Fibroblast of lung (primary cell): Measurements from ENCODE around the gene LRRC36. TPM values are rescaled to one million over a fixed set of nuclear protein-coding genes. Genes with fewer than 3 reads are reported as not detected.

ENCODE experiments used
- DNase-seq, 2 donors: peaks; one replicate each; pipeline versions ENCODE4 v3.0.0 to v3.0.0-alpha.2; 2010; ENCODE audit warnings: low read depth in 2 of 2
- H2AFZ ChIP-seq: 2 replicates; pipeline ENCODE4 v1.5.1; 2012; ENCODE audit warnings: low read length, control low read depth, inconsistent platforms
- H3K27ac ChIP-seq: 2 replicates; pipeline ENCODE4 v1.5.1; 2011; ENCODE audit warnings: low read length, control low read depth; ENCODE audit not compliant: insufficient read depth
- H3K27me3 ChIP-seq: 2 replicates; pipeline ENCODE4 v1.5.1; 2011; ENCODE audit warnings: mild to moderate bottlenecking, low read length; ENCODE audit not compliant: control insufficient read depth, insufficient read depth
- H3K36me3 ChIP-seq: 2 replicates; pipeline ENCODE4 v1.5.1; 2011; ENCODE audit warnings: low read length; ENCODE audit not compliant: control insufficient read depth, insufficient read depth
- H3K4me1 ChIP-seq: 2 replicates; pipeline ENCODE4 v1.5.1; 2011; ENCODE audit warnings: low read length; ENCODE audit not compliant: control insufficient read depth, insufficient read depth; ENCODE audit errors: extremely low read depth
- H3K4me2 ChIP-seq: 2 replicates; pipeline ENCODE4 v1.5.1; 2011; ENCODE audit warnings: low read length, control low read depth; ENCODE audit not compliant: insufficient read depth; ENCODE audit errors: extremely low read depth
- H3K4me3 ChIP-seq, 4 experiments: fragments of 200-600 bp in 1 of 4; sonication (generic) in 1 of 4; replicated peaks in 1 of 4; 2 replicates each; pipeline ENCODE4 v1.5.1; 2011 to 2016; ENCODE audit warnings: low read length in 4 of 4, low read depth in 3 of 4, mild to moderate bottlenecking in 3 of 4, control low read depth in 2 of 4, inconsistent platforms in 1 of 4, mixed read lengths in 1 of 4; ENCODE audit not compliant: insufficient read depth in 1 of 4; ENCODE audit errors: control extremely low read depth in 1 of 4
- H3K79me2 ChIP-seq: 2 replicates; pipeline ENCODE4 v1.5.1; 2012; ENCODE audit warnings: mild to moderate bottlenecking, low read length, inconsistent platforms; ENCODE audit not compliant: control insufficient read depth, insufficient read depth
- H3K9ac ChIP-seq: 2 replicates; pipeline ENCODE4 v1.5.1; 2011; ENCODE audit warnings: mild to moderate bottlenecking, low read length, control low read depth; ENCODE audit not compliant: insufficient read depth
- H3K9me3 ChIP-seq: 2 replicates; pipeline ENCODE4 v1.5.1; 2012; ENCODE audit warnings: low read depth, low read length; ENCODE audit not compliant: control insufficient read depth, insufficient read depth
- H4K20me1 ChIP-seq: 2 replicates; pipeline ENCODE4 v1.5.1; 2011; ENCODE audit warnings: low read length; ENCODE audit not compliant: control insufficient read depth, insufficient read depth; ENCODE audit errors: extremely low read depth
- EZH2 ChIP-seq: IDR thresholded peaks from 2 replicates; pipeline ENCODE4 v1.5.1; 2012; ENCODE audit warnings: low read length, control low read depth, mild to moderate bottlenecking; ENCODE audit errors: missing control alignments
- polyA plus RNA-seq, 2 donors: library from polyadenylated mRNA; depleted of rRNA in 1 of 2; stranded (reverse) in 1 of 2; unstranded in 1 of 2; fragments of >200 nt; gene quantifications; 2 replicates each; pipeline ENCODE4 v1.2.1, GENCODE V29; 2011 to 2012; ENCODE audit warnings: missing spikeins in 1 of 2
- total RNA-seq: library from RNA; depleted of rRNA; stranded (reverse); fragments of >200 nt; gene quantifications from 2 replicates; pipeline ENCODE4 v1.2.1, GENCODE V29; 2014
- TF ChIP-seq, protein P1 (sequence below), 2 donors: IDR thresholded peaks in 1 of 2; conservative IDR thresholded peaks in 1 of 2; 1 replicate in 1 of 2; 2 replicates in 1 of 2; pipeline ENCODE4 v1.5.1; 2011 to 2012; ENCODE audit warnings: low read length in 2 of 2, control low read depth in 1 of 2, inconsistent platforms in 1 of 2, low read depth in 1 of 2, mild to moderate bottlenecking in 1 of 2

LRRC36 gene
- total and polyA plus RNA-seq, 2 donors (not counting 1 experiment from before 2014, with no cell fraction given): 0.06 to 0.66 TPM

DNA sequence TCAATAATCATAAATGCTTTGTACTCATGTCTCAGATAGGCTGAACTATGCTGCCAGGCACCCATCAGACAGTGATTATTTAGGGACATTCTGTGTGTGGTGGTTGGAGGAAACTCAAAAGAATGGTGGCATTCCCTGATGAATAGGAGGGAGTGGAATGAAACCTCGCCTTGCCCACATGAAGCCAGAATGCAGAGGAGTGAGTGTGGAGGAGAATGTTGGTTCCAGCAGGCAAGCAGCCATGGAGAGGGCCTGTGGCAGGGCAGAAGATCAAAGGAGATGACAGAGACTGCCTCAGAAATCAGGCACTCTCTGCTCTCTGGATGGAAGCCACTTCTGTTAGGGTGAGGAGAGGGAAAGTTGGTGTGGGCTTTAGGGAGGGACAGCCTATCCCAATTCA is 22.6 kb upstream of the LRRC36 start:
- Histone ChIP-seq H3K4me1 (no peaks in the 10 kb centered on the region), H3K4me2 (peak overlapping the region; percentile 13), H3K9ac (no peak overlapping the region), H3K9me3 (no peaks in the 10 kb centered on the region), H3K36me3 (no peaks in the 10 kb centered on the region), H3K4me3 (no peak overlapping the region), H2AFZ (no peak overlapping the region), H3K79me2 (no peaks in the 10 kb centered on the region), H3K27me3 (no peaks in the 10 kb centered on the region), H3K27ac (no peak overlapping the region), H4K20me1 (no peaks in the 10 kb centered on the region)
- DNase-seq: peak in 1 of 2 donors; percentile 51
- TF ChIP-seq, protein P1, sequence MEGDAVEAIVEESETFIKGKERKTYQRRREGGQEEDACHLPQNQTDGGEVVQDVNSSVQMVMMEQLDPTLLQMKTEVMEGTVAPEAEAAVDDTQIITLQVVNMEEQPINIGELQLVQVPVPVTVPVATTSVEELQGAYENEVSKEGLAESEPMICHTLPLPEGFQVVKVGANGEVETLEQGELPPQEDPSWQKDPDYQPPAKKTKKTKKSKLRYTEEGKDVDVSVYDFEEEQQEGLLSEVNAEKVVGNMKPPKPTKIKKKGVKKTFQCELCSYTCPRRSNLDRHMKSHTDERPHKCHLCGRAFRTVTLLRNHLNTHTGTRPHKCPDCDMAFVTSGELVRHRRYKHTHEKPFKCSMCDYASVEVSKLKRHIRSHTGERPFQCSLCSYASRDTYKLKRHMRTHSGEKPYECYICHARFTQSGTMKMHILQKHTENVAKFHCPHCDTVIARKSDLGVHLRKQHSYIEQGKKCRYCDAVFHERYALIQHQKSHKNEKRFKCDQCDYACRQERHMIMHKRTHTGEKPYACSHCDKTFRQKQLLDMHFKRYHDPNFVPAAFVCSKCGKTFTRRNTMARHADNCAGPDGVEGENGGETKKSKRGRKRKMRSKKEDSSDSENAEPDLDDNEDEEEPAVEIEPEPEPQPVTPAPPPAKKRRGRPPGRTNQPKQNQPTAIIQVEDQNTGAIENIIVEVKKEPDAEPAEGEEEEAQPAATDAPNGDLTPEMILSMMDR (conservative IDR thresholded peaks at IDR 0.05 in 1 of 2, IDR thresholded peaks at IDR 0.05 in 1 of 2; ENCODE audit: low read depth in 1 of 2, low read length in 2 of 2): no peak
- TF ChIP-seq EZH2: no peak

GRCh38 chr16:67305216-67306071 is 21.2 kb upstream of the LRRC36 start:
- H3K27me3 ChIP-seq: no peaks in the 10 kb centered on the region
- no peak overlapping the region for H2AFZ ChIP-seq
- H3K4me2 ChIP-seq: no peak overlapping the region
- H4K20me1 ChIP-seq: no peaks in the 10 kb centered on the region
- no peaks in the 10 kb centered on the region for H3K9me3 ChIP-seq
- TF ChIP-seq EZH2: no peak
- TF ChIP-seq, protein P1 (conservative IDR thresholded peaks at IDR 0.05 in 1 of 2, IDR thresholded peaks at IDR 0.05 in 1 of 2; ENCODE audit: low read depth in 1 of 2, low read length in 2 of 2): no peak
- no peaks in the 10 kb centered on the region for H3K4me1 ChIP-seq
- H3K9ac ChIP-seq: no peak overlapping the region
- H3K27ac ChIP-seq: no peak overlapping the region
- no peaks in the 10 kb centered on the region for H3K79me2 ChIP-seq
- no peaks in the 10 kb centered on the region for H3K36me3 ChIP-seq
- no peak for DNase-seq
- H3K4me3 ChIP-seq: no peak overlapping the region

- H3K27me3 ChIP-seq: no peaks in the 10 kb centered on the region
- no peaks in the 10 kb centered on the region for H3K79me2 ChIP-seq
- no peak for DNase-seq
- no peak overlapping the region for H3K4me2 ChIP-seq
- no peak for TF ChIP-seq EZH2
- TF ChIP-seq, protein P1 (conservative IDR thresholded peaks at IDR 0.05 in 1 of 2, IDR thresholded peaks at IDR 0.05 in 1 of 2; ENCODE audit: low read depth in 1 of 2, low read length in 2 of 2): no peak
- H3K9ac ChIP-seq: no peak overlapping the region
- H3K4me1 ChIP-seq: peaks cover 15% of the 10 kb centered on the region
- H3K4me3 ChIP-seq: no peak overlapping the region
- H3K9me3 ChIP-seq: no peaks in the 10 kb centered on the region
- no peak overlapping the region for H2AFZ ChIP-seq
- no peak overlapping the region for H3K27ac ChIP-seq
- no peaks in the 10 kb centered on the region for H4K20me1 ChIP-seq
- H3K36me3 ChIP-seq: no peaks in the 10 kb centered on the region
These were observed 16.1 kb upstream of the LRRC36 start for GRCh38 chr16:67310561-67310960.
